Gastrocnemius medialis (tissue), 4 donors: ENCODE measurements around the gene SLC1A5.

Experiments used
- CTCF ChIP-seq, 5 experiments: fragments of 450-650 bp in 3 of 5; fragments of 200-600 bp in 2 of 5; sonication (generic) in 2 of 5; IDR thresholded peaks in 4 of 5; conservative IDR thresholded peaks in 1 of 5; 1 replicate in 4 of 5; 2 replicates in 1 of 5; pipeline ENCODE4 v1.5.1; 2016 to 2019; ENCODE audit warnings: antibody characterized with exemption in 5 of 5, mild to moderate bottlenecking in 3 of 5, moderate library complexity in 3 of 5
- POLR2A ChIP-seq, 2 donors: fragments of 450-650 bp; IDR thresholded peaks; one replicate each; pipeline ENCODE4 v1.6.1; 2017; ENCODE audit warnings: antibody characterized with exemption in 2 of 2, mild to moderate bottlenecking in 2 of 2, moderate library complexity in 2 of 2

GRCh38 chr19:46762245-46762890 is 26.0 kb downstream of the SLC1A5 start:
- TF ChIP-seq CTCF (IDR thresholded peaks at IDR 0.05 in 4 of 5, conservative IDR thresholded peaks at IDR 0.05 in 1 of 5) (no peak), POLR2A (IDR thresholded peaks at IDR 0.05) (no peak)
